Kidney (tissue), 14 donors: Measurements from ENCODE around the gene CLRN3. TPM values are rescaled to one million over a fixed set of nuclear protein-coding genes. Genes with fewer than 3 reads are reported as not detected.

Source experiments
- DNase-seq, 5 donors: peaks; one replicate each; pipeline ENCODE4 v3.0.0-alpha.2; 2013 to 2020
- FAIRE-seq: peaks from 2 replicates; lab custom pipeline; 2012; peaks lifted over from hg19 to GRCh38; lab: Jason Lieb, UNC
- H3K27ac ChIP-seq, 2 donors: one replicate each; pipeline ENCODE4 v1.7.0; 2013; ENCODE audit warnings: low read depth in 2 of 2, low read length in 2 of 2, inconsistent platforms in 1 of 2
- H3K27me3 ChIP-seq: one replicate; pipeline ENCODE4 v1.7.1; 2013; ENCODE audit warnings: low read length, inconsistent platforms; ENCODE audit not compliant: control insufficient read depth, insufficient read depth
- H3K36me3 ChIP-seq, 3 donors: one replicate each; pipeline versions ENCODE4 v1.7.0 to v1.7.1; 2013; ENCODE audit warnings: low read length in 3 of 3, control low read depth in 1 of 3, inconsistent platforms in 1 of 3; ENCODE audit not compliant: insufficient read depth in 3 of 3, control insufficient read depth in 2 of 3
- H3K4me1 ChIP-seq, 3 donors: one replicate each; pipeline versions ENCODE4 v1.7.0 to v1.7.1; 2013; ENCODE audit warnings: low read length in 3 of 3, inconsistent platforms in 1 of 3, low read depth in 1 of 3; ENCODE audit not compliant: control insufficient read depth in 2 of 3, insufficient read depth in 2 of 3
- H3K4me3 ChIP-seq, 3 donors: one replicate each; pipeline versions ENCODE4 v1.7.0 to v1.8.1; 2013; ENCODE audit warnings: low read length in 3 of 3, control low read depth in 1 of 3, inconsistent platforms in 1 of 3
- H3K9ac ChIP-seq, 3 donors: one replicate each; pipeline versions ENCODE4 v1.7.0 to v1.7.1; 2013; ENCODE audit warnings: low read length in 3 of 3, control low read depth in 1 of 3, inconsistent platforms in 1 of 3
- H3K9me3 ChIP-seq, 3 donors: one replicate each; pipeline versions ENCODE4 v1.7.0 to v1.7.1; 2013; ENCODE audit warnings: low read length in 3 of 3, control low read depth in 1 of 3, inconsistent platforms in 1 of 3; ENCODE audit not compliant: control insufficient read depth in 2 of 3, insufficient read depth in 1 of 3
- intact Hi-C: fragments of 100-400 bp; cut with DNase I; formaldehyde crosslinking; loops from one replicate; pipeline ENCODE4 v1.11.1; 2022
- polyA plus RNA-seq: library from polyadenylated mRNA; stranded (reverse); fragments of 350-450 nt; fragmentation: Illumina TruSeq; extraction: RNeasy Lipid Tissue Mini Kit (QIAGEN cat#74804); gene quantifications from one replicate; pipeline ENCODE4 v1.2.3, GENCODE V29; 2014; ENCODE audit warnings: low read depth, low replicate concordance; ENCODE audit not compliant: insufficient read depth
- total RNA-seq: library from RNA; stranded (reverse); fragmentation: NEBNext Ultra II Directional; extraction: Animal tissue kit (Norgen Biotek cat#: 25700); gene quantifications from one replicate; pipeline ENCODE4 v1.2.1, GENCODE V29; 2021
- TF ChIP-seq, protein P1 (sequence below): IDR thresholded peaks from 3 replicates; pipeline ENCODE4 v1.5.1; 2012; ENCODE audit warnings: mild to moderate bottlenecking, moderate library complexity, borderline replicate concordance; ENCODE audit not compliant: insufficient read depth; ENCODE audit errors: extremely low read depth
- donor health status: control.
- donor health status: control.
- donor health status: control.
- donor health status: control.
- donor health status: control.
- donor health status: DM: yes; HTN: yes; CAD: no.
- donor health status: Normal renal cell carcinoma (clear cell type).

The CLRN3 gene
- total and polyA plus RNA-seq, 2 donors from 2014 or later: 9.4 to 42.1 TPM

DNA sequence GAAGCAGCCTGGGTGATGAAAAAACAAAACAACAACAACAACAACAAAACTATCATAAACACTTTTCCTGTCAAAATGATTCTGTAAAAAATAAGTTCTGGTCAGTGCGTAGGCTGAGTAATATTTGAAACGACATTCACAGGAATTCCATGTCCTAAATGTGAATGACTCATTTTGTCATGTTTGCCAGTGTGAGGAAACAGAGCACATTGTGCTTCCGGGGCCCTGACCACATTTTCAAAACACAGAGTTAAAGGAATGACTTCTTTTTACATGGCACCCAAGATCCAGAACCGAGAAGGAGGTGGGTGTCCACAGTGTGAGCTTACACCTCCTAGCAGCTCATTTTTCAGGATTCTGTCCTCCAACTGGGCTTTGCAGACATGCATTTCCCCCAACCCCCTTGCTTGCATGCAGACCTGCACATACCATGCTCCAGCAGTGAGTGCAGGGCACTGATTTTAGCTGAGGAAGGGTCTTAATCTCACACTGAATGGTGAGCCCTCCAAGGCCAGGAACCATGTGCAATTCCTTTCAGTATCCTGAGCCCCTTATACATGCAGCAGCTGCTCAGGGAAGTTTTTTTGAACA lies 3.0 kb downstream of the CLRN3 start:
- H3K4me3 ChIP-seq: peak overlapping the region in 2 of 3 donors; percentile 24 to 69
- no peak overlapping the region for H3K27ac ChIP-seq
- FAIRE-seq (no peak), DNase-seq (no peak)
- H3K9me3 ChIP-seq: no peaks in the 10 kb centered on the region
- intact Hi-C loops: no loop called here
- H3K36me3 ChIP-seq: no peaks in the 10 kb centered on the region
- H3K9ac ChIP-seq: no peak overlapping the region
- peaks cover 0 to 7% (median 3%) of the 10 kb centered on the region in 3 donors for H3K4me1 ChIP-seq
- no peaks in the 10 kb centered on the region for H3K27me3 ChIP-seq
- TF ChIP-seq, protein P1, sequence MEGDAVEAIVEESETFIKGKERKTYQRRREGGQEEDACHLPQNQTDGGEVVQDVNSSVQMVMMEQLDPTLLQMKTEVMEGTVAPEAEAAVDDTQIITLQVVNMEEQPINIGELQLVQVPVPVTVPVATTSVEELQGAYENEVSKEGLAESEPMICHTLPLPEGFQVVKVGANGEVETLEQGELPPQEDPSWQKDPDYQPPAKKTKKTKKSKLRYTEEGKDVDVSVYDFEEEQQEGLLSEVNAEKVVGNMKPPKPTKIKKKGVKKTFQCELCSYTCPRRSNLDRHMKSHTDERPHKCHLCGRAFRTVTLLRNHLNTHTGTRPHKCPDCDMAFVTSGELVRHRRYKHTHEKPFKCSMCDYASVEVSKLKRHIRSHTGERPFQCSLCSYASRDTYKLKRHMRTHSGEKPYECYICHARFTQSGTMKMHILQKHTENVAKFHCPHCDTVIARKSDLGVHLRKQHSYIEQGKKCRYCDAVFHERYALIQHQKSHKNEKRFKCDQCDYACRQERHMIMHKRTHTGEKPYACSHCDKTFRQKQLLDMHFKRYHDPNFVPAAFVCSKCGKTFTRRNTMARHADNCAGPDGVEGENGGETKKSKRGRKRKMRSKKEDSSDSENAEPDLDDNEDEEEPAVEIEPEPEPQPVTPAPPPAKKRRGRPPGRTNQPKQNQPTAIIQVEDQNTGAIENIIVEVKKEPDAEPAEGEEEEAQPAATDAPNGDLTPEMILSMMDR: no peak

DNA sequence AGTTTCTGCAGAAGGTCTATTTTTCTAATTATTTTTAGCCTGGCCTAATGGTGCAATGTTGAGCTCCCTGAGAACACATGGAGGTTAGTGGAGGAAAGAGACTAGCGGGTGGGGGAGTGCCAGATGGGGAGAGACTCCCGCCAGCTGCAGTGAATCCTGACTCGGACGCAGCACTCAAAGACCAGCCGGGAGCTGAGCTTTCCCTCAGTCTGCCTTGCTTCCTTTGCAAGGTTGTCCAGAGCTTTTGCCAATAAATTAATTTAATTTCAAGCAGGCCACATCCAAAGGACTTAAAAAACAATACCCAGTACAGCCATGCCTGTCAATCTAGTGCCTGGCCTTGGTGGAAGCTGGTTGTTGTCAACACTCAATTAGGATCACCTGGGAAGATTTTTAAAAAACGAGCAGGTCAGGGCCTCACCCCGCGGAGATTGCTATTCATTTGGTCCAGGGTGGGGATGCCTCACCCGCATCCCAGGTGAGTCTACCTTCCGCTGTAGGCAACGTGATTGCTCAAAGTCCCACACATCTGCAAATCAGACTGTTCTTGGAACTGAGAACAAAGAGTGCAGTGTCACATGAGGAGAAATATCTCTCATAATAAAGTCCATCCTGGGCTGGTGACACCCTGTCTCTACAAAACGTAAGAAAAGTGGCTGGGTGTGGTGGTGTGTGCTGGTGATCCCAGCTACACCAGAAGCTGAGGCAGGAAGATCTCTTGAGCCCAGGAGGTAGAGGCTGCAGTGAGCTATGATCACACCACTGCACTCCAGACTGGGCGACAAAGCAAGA lies 4.0 kb downstream of the CLRN3 start:
- Histone ChIP-seq H3K27ac (no peak overlapping the region), H3K36me3 (no peaks in the 10 kb centered on the region), H3K27me3 (no peaks in the 10 kb centered on the region), H3K9me3 (no peaks in the 10 kb centered on the region), H3K4me1 (peaks cover 0 to 7% (median 3%) of the 10 kb centered on the region in 3 donors), H3K4me3 (peak overlapping the region in 1 of 3 donors; percentile 69), H3K9ac (no peak overlapping the region)
- TF ChIP-seq, protein P1: no peak
- FAIRE-seq (no peak), DNase-seq (no peak)
- intact Hi-C loops: no loop called here

- FAIRE-seq (no peak), DNase-seq (no peak)
- intact Hi-C loops: no loop called here
- Histone ChIP-seq H3K27ac (no peak overlapping the region), H3K4me1 (peaks cover 0 to 7% (median 5%) of the 10 kb centered on the region in 3 donors), H3K4me3 (no peak overlapping the region), H3K9ac (no peak overlapping the region), H3K27me3 (no peaks in the 10 kb centered on the region), H3K9me3 (no peaks in the 10 kb centered on the region), H3K36me3 (no peaks in the 10 kb centered on the region)
- TF ChIP-seq, protein P1: no peak
Measured at GRCh38 chr10:127887541-127888415, 5.0 kb downstream of the CLRN3 start.
